HepG2 (cell line): ENCODE results near the gene GAL3ST3. TPM values are rescaled to one million over a fixed set of nuclear protein-coding genes. Genes with fewer than 3 reads are reported as not detected.
A peak's percentile ranks its signal among the peaks of the same experiment; 100 is the strongest.

Experiments
- ZBTB40 ChIP-seq, 2 experiments: fragments of 450-650 bp in 1 of 2; sonication (generic) in 1 of 2; formaldehyde crosslinking in 1 of 2; IDR thresholded peaks; 2 replicates each; pipeline versions ENCODE4 v1.6.1 to v1.8.0; 2016 to 2022; ENCODE audit warnings: antibody characterized with exemption in 1 of 2, mild to moderate bottlenecking in 1 of 2, missing genetic modification reagents in 1 of 2
- polyA plus RNA-seq, 8 experiments: library from polyadenylated mRNA; depleted of rRNA in 3 of 8; stranded (reverse) in 7 of 8; unstranded in 1 of 8; fragments of >200 nt; fragmentation: Illumina TruSeq in 4 of 8; extraction: Trizol in 4 of 8; gene quantifications; 2 replicates each; pipeline versions ENCODE4 v1.2.1 to v1.2.3, GENCODE V29; 2011 to 2016; ENCODE audit warnings: low read depth in 4 of 8, missing spikeins in 1 of 8, mixed read lengths in 1 of 8; ENCODE audit not compliant: insufficient read depth in 1 of 8
- total RNA-seq, 5 experiments: library from RNA; depleted of rRNA; stranded (reverse); fragments of >200 nt; fragmentation: Illumina TruSeq; extraction: Trizol; gene quantifications; 2 replicates each; pipeline ENCODE4 v1.2.3, GENCODE V29; 2016; ENCODE audit warnings: low read depth in 1 of 5
- TF ChIP-seq, protein P1 (sequence below): sonication (generic); formaldehyde crosslinking; IDR thresholded peaks from 2 replicates; pipeline ENCODE4 v1.4.0; 2020; ENCODE audit warnings: mild to moderate bottlenecking, missing genetic modification reagents

Gene GAL3ST3
- total and polyA plus RNA-seq, 2 of the 13 experiments (the other 11 are each of a cell fraction or from before 2014, with no cell fraction given), result not detected

DNA sequence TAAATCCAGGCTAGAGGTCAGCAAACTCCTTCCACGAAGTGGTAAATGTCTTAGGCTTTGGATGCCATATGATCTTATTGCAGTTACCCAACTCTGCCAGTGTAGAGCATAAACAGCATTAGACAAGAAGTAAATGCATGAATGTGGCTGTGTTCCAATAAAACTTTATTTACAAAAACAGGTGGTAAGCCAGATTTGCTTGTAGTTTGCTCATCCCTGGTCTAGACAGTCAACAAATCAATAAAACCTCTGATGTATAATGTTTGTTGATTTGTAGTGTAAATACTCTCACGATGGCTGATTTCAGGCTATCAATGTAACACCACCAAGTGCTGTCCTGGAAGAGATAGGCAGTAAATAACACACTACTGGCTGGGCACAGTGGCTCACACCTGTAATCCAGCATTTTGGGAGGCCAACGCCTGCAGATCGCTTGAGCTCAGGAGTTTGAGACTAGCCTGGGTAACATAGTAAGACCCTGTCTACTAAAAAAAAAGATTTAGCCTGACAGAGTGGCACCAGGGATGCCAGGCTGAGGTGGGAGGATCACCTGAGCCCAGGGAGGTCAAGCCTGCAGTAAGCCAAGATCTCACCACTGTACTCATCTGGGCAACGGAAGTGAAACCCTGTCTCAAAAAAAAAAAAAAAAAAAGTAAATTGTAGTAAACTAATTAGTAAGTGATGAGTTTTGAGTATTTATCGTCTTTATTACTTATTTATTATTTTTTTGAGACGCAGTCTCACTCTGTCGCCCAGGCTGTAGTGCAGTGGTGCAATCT, 15.8 kb downstream of the GAL3ST3 start (continued):
- TF ChIP-seq ZBTB40 (IDR thresholded peaks at IDR 0.05) (peak; percentile 94), ZBTB40 (CRISPR knock-in tag; IDR thresholded peaks at IDR 0.05) (peak; percentile 98)
- TF ChIP-seq, protein P1, sequence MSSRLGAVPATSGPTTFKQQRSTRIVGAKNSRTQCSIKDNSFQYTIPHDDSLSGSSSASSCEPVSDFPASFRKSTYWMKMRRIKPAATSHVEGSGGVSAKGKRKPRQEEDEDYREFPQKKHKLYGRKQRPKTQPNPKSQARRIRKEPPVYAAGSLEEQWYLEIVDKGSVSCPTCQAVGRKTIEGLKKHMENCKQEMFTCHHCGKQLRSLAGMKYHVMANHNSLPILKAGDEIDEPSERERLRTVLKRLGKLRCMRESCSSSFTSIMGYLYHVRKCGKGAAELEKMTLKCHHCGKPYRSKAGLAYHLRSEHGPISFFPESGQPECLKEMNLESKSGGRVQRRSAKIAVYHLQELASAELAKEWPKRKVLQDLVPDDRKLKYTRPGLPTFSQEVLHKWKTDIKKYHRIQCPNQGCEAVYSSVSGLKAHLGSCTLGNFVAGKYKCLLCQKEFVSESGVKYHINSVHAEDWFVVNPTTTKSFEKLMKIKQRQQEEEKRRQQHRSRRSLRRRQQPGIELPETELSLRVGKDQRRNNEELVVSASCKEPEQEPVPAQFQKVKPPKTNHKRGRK, result no peak
- TF ChIP-seq, all 625 proteins: peak for 4
